Measurements from ENCODE around the gene KCND2. TPM values are rescaled to one million over a fixed set of nuclear protein-coding genes. Genes with fewer than 3 reads are reported as not detected.
A peak's percentile ranks its signal among the peaks of the same experiment; 100 is the strongest.
"Not testable (repeated sequence)": the region's sequence is repeated elsewhere in the genome, so short reads cannot be mapped to it uniquely, and the experiment has no call there.

The KCND2 gene
- total RNA-seq: under 1 TPM; 0.21 to 0.23 TPM
- polyA plus RNA-seq (ENCODE audit: insufficient read length in 6 of 6): 1 to 10 TPM in 1 of 6 donors, under 1 TPM in 5; 0.34 to 1.9 (median 0.69) TPM
- long read RNA-seq, donor 1: 0 reads
- long read RNA-seq, donor 2: 0 reads
- long read RNA-seq, donor 3: 0 reads
- long read RNA-seq, donor 4: 0 reads
- long read RNA-seq, donor 5, partial matches to known transcripts: 0 of 1 reads
- long read RNA-seq, donor 5, other reads (novel, unspliced or antisense): 0 of 1 reads
- long read RNA-seq, donor 6: 0 reads
- long read RNA-seq, donor 7: 0 reads
- long read RNA-seq, donor 8: 0 reads
- long read RNA-seq, donor 9: 0 reads
- long read RNA-seq, donor 10: 0 reads
- long read RNA-seq, donor 11, partial matches to known transcripts: 19 of 21 reads
- long read RNA-seq, donor 11, other reads (novel, unspliced or antisense): 0 of 21 reads
- long read RNA-seq, donor 12: 0 reads

DNA sequence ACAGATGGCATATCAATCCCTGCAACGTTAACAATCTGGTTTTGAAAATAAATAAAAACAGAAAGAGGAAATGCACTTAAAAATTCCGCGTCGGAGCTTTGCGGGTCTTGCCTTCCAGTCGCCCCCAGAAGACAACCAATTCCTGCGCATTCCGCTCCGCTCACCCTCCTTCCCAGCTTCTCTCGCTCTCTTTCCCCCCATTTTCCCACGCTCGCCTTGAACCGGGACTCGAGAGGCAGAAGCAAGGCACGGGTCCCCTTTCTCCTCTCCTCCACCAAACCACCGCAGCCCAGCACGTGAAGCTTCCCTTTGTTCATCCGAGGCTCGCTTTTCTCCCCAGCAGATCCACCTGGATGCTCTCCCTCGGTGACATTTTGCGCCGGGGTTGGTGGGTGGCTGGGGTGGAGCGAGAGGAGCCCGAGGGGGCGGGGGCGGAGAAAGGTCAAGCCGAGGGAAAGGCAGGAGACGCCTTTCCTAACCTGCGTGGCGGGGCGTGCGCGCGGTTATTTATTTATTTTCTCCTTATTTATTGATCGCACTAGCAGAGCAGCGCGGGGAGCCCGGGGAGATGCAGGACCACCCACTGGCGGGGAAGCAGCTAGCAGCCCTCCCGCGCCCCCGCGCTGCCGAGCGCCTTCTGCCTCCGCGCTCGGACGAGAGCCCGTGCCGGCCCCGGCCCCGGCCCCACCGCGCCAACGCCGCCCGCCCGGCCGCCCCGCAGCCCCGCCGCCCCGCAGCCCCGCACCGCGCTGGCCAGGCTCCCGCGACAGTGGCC is at the start of gene KCND2:
Gene KCND2, plus strand, starts transcription at position 475 of the 775 bp plus-strand sequence.
- peaks cover 3 to 36% of the 10 kb centered on the region in 2 donors for H3K27me3 ChIP-seq
- intact Hi-C loops (cut with DNase I): loop anchor here in 1 of 2 donors (10.0 kb wide), 1 partner anchor 338 kb away; no protein-coding TSS in a partner anchor
- H3K4me3 ChIP-seq: peak within 1 kb of the TSS; percentile 27 to 32
- H3K9me3 ChIP-seq: no peaks in the 10 kb centered on the region
- peaks cover 0 to 8% of the 10 kb centered on the region in 2 donors for H3K4me1 ChIP-seq
- ATAC-seq: peak; percentile 29
- no peak within 1 kb of the TSS for H3K27ac ChIP-seq
- DNase-seq: peak in 3 of 4 donors; percentile 14 to 80 (median 23)
- TF ChIP-seq, protein P1, sequence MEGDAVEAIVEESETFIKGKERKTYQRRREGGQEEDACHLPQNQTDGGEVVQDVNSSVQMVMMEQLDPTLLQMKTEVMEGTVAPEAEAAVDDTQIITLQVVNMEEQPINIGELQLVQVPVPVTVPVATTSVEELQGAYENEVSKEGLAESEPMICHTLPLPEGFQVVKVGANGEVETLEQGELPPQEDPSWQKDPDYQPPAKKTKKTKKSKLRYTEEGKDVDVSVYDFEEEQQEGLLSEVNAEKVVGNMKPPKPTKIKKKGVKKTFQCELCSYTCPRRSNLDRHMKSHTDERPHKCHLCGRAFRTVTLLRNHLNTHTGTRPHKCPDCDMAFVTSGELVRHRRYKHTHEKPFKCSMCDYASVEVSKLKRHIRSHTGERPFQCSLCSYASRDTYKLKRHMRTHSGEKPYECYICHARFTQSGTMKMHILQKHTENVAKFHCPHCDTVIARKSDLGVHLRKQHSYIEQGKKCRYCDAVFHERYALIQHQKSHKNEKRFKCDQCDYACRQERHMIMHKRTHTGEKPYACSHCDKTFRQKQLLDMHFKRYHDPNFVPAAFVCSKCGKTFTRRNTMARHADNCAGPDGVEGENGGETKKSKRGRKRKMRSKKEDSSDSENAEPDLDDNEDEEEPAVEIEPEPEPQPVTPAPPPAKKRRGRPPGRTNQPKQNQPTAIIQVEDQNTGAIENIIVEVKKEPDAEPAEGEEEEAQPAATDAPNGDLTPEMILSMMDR (IDR thresholded peaks at IDR 0.05): no peak
- H3K36me3 ChIP-seq: no peaks in the 10 kb centered on the region

DNA sequence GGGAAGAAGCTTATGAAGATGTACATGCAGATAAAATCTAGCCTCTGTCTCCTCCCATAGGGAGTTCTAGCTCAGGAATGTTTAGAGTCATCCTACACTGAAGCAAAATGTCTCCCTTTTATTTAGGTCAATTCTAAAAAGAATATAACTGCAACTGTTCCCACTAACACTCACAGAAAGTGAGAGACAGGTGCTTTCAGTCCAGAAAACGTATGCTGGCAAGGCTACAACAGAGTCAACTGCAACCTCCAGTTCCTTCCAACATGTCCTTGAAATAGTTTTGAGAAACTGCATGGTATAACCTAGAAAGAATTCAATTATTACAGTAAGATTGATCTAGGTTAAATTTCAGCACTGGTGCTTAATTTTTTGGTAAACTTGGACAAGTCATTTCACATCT is 46.8 kb upstream of the KCND2 start:
- Histone ChIP-seq H3K9me3 (no peaks in the 10 kb centered on the region), H3K36me3 (no peaks in the 10 kb centered on the region), H3K4me1 (no peaks in the 10 kb centered on the region), H3K27ac (no peak overlapping the region), H3K4me3 (no peak overlapping the region), H3K27me3 (no peaks in the 10 kb centered on the region)
- intact Hi-C loops (cut with DNase I): no loop called here
- ATAC-seq (no peak), DNase-seq (no peak)
- TF ChIP-seq, protein P1 (IDR thresholded peaks at IDR 0.05): no peak

DNA sequence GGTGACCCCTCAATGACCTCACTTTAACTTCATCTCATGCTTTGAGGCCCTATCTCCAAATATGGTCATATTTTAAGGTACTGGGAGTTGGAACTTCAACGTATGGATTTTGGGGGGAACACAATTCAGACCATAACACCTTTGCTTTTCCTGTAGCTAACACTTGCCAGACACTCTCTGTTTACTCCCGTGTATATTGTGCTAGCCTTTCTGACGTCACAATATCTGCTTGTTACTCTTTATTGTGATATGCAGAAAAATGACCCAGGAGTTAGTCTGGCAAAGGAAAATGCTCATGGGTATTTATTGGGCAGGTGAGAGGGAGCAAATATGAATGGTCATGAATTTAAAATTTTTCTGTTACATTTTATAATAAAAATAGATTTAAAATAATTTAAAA is 45.7 kb upstream of the KCND2 start:
- TF ChIP-seq, protein P1 (IDR thresholded peaks at IDR 0.05): no peak
- no peak overlapping the region for H3K4me3 ChIP-seq
- H3K27me3 ChIP-seq: no peaks in the 10 kb centered on the region
- H3K27ac ChIP-seq: no peak overlapping the region
- no peaks in the 10 kb centered on the region for H3K4me1 ChIP-seq
- no peaks in the 10 kb centered on the region for H3K9me3 ChIP-seq
- intact Hi-C loops (cut with DNase I): no loop called here
- no peak for ATAC-seq
- no peak for DNase-seq
- H3K36me3 ChIP-seq: no peaks in the 10 kb centered on the region

DNA sequence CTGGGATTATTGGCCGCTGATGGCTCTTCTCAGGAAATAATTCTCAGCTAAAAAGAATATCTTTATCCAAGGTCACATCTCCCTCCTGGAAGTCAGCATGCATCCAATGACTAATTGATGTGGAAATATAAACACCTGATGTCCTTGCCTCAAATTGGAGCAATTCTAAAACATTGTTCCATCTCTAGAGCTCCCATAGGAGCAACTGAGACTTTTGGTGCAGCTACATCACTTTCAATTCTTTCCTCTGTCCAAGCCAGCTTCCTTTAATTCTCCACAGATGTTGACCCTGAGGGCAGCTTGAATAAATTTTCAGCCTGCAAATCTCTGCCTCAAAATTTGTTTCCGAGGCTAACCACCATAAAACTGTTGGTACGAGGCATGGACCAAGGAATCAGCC is 43.9 kb upstream of the KCND2 start:
- ATAC-seq (no peak), DNase-seq (no peak)
- no peaks in the 10 kb centered on the region for H3K36me3 ChIP-seq
- H3K27me3 ChIP-seq: no peaks in the 10 kb centered on the region
- no peaks in the 10 kb centered on the region for H3K9me3 ChIP-seq
- no peak overlapping the region for H3K4me3 ChIP-seq
- intact Hi-C loops (cut with DNase I): no loop called here
- H3K4me1 ChIP-seq: no peaks in the 10 kb centered on the region
- no peak overlapping the region for H3K27ac ChIP-seq
- TF ChIP-seq, protein P1 (IDR thresholded peaks at IDR 0.05): no peak

DNA sequence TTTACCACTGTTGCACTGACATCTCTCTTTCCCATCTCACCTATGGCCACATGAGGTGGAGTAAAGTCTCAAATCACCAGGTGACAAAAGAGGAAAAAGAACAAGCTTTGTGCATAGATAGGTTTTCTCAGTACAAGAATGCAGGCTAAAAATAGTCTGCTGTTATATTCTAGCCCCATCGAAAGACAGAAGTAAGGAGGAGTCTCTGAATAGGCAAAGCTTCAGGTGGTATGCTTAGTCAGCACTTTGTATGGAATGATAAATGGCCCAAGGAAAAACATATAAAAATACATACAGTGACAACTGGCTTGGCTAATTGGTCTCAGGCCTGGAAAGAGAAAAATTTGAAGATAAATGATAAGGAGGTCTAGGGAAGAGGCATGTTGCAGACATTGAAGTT is 39.6 kb upstream of the KCND2 start:
- Histone ChIP-seq H3K27ac (no peak overlapping the region), H3K9me3 (peaks cover 0 to 4% of the 10 kb centered on the region in 2 donors), H3K4me3 (no peak overlapping the region), H3K36me3 (no peaks in the 10 kb centered on the region), H3K27me3 (no peaks in the 10 kb centered on the region), H3K4me1 (no peaks in the 10 kb centered on the region)
- intact Hi-C loops (cut with DNase I): no loop called here
- no peak for ATAC-seq
- TF ChIP-seq, protein P1 (IDR thresholded peaks at IDR 0.05): no peak
- no peak for DNase-seq

DNA sequence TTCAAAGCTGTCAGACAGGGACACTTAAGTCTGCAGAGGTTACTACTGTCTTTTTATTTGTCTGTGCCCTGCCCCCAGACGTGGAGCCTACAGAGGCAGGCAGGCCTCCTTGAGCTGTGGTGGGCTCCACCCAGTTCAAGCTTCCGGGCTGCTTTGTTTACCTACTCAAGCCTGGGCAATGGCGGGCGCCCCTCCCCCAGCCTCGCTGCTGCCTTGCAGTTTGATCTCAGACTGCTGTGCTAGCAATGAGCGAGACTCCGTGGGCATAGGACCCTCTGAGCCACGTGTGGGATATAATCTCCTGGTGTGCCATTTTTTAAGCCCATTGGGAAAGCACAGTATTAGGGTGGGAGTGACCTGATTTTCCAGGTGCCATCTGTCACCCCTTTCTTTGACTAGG is 32.6 kb upstream of the KCND2 start:
- H3K36me3 ChIP-seq; H3K4me1 ChIP-seq; H3K4me3 ChIP-seq; H3K27me3 ChIP-seq; H3K27ac ChIP-seq; intact Hi-C loops (cut with DNase I); H3K9me3 ChIP-seq; ATAC-seq: not testable (repeated sequence)
- peak in 1 of 4 donors; percentile 24 for DNase-seq
